IMR-90 (cell line): ENCODE results near the gene NLRC5. TPM values are rescaled to one million over a fixed set of nuclear protein-coding genes. Genes with fewer than 3 reads are reported as not detected.

Experiments used
- ATAC-seq: fragments of 200-7000 bp; cut with Tn5 transposase; 2 replicates; pipeline ENCODE4 v1.9.1; 2020; ENCODE audit warnings: low read depth, mild to moderate bottlenecking, moderate library complexity
- BruUV-seq: library from RNA; stranded (reverse); fragments of 400-500 nt; replicated peaks from 2 replicates; lab custom pipeline; 2021; lab: Mats Ljungman, UMichigan
- CTCF ChIA-PET: fragments of 300-600 bp; formaldehyde crosslinking; extraction: SDS; loops from one replicate; lab custom pipeline; 2021; ENCODE audit warnings: antibody characterized with exemption; lab: Yijun Ruan, JAX
- POLR2A ChIA-PET: fragments of 300-600 bp; sonication (Branson Sonifier 250); formaldehyde crosslinking; loops from one replicate; lab custom pipeline; 2022; ENCODE audit warnings: antibody characterized with exemption; ENCODE audit not compliant: unreplicated experiment; lab: Charles Lee
- DNase-seq: peaks from one replicate; pipeline ENCODE4 v3.0.0; 2013
- H2AFZ ChIP-seq: replicated peaks from 2 replicates; pipeline ENCODE3; 2013; ENCODE audit warnings: low read length, mild to moderate bottlenecking; ENCODE audit not compliant: poor library complexity
- H2AK5ac ChIP-seq: 2 replicates; pipeline ENCODE4 v1.6.1; 2013; ENCODE audit warnings: low read depth, low read length, inconsistent platforms
- H2AK9ac ChIP-seq: replicated peaks from 2 replicates; pipeline ENCODE3; 2013; ENCODE audit warnings: mild to moderate bottlenecking, low read depth, low read length, moderate library complexity; ENCODE audit not compliant: poor library complexity
- H2BK120ac ChIP-seq: 2 replicates; pipeline ENCODE4 v1.6.1; 2013; ENCODE audit warnings: low read depth, low read length, inconsistent platforms
- H2BK15ac ChIP-seq: 3 replicates; pipeline ENCODE4 v1.6.1; 2013; ENCODE audit warnings: low read depth, low read length, inconsistent platforms
- H2BK20ac ChIP-seq: 2 replicates; pipeline ENCODE4 v1.6.1; 2013; ENCODE audit warnings: low read depth, mild to moderate bottlenecking, inconsistent platforms, low read length, moderate library complexity
- H2BK5ac ChIP-seq: 2 replicates; pipeline ENCODE4 v1.6.1; 2013; ENCODE audit warnings: mild to moderate bottlenecking, low read depth, low read length, inconsistent platforms; ENCODE audit not compliant: poor library complexity, severe bottlenecking
- H3K14ac ChIP-seq: replicated peaks from 2 replicates; pipeline ENCODE4 v1.6.1; 2013; ENCODE audit warnings: low read depth, low read length, inconsistent platforms
- H3K18ac ChIP-seq: 2 replicates; pipeline ENCODE4 v1.6.1; 2013; ENCODE audit warnings: low read depth, low read length, control low read depth
- H3K23ac ChIP-seq: 2 replicates; pipeline ENCODE4 v1.6.1; 2013; ENCODE audit warnings: low read depth, low read length, inconsistent platforms
- H3K27ac ChIP-seq: 2 replicates; pipeline ENCODE4 v1.5.1; 2013; ENCODE audit warnings: mild to moderate bottlenecking, control low read depth, low read length; ENCODE audit not compliant: insufficient read depth
- H3K27me3 ChIP-seq: 2 replicates; pipeline ENCODE4 v1.6.1; 2013; ENCODE audit warnings: low read length; ENCODE audit not compliant: control insufficient read depth, insufficient read depth
- H3K36me3 ChIP-seq: 2 replicates; pipeline ENCODE4 v1.6.1; 2013; ENCODE audit warnings: low read length, mixed read lengths; ENCODE audit not compliant: control insufficient read depth, insufficient read depth
- H3K4ac ChIP-seq: 2 replicates; pipeline ENCODE4 v1.6.1; 2013; ENCODE audit warnings: low read depth, low read length, inconsistent platforms
- H3K4me1 ChIP-seq: 2 replicates; pipeline ENCODE4 v1.6.1; 2013; ENCODE audit warnings: low read length, mixed read lengths; ENCODE audit not compliant: control insufficient read depth, insufficient read depth
- H3K4me2 ChIP-seq: 2 replicates; pipeline ENCODE4 v1.6.1; 2013; ENCODE audit warnings: low read depth, mild to moderate bottlenecking, control low read depth, low read length, moderate library complexity
- H3K4me3 ChIP-seq: 2 replicates; pipeline ENCODE4 v1.5.1; 2013; ENCODE audit warnings: low read depth, mild to moderate bottlenecking, control low read depth, low read length, moderate library complexity; ENCODE audit not compliant: insufficient read depth
- H3K56ac ChIP-seq: 2 replicates; pipeline ENCODE4 v1.6.1; 2013; ENCODE audit warnings: low read length, inconsistent platforms; ENCODE audit not compliant: insufficient read depth; ENCODE audit errors: extremely low read depth
- H3K79me1 ChIP-seq, 2 experiments: 2 replicates each; pipeline ENCODE4 v1.6.1; 2013; ENCODE audit warnings: low read length in 2 of 2, inconsistent platforms in 1 of 2, low read depth in 1 of 2
- H3K9ac ChIP-seq: 2 replicates; pipeline ENCODE4 v1.6.1; 2013; ENCODE audit warnings: low read depth, low read length, control low read depth
- H3K9me1 ChIP-seq: 2 replicates; pipeline ENCODE4 v1.6.1; 2013; ENCODE audit warnings: low read length, inconsistent platforms; ENCODE audit not compliant: insufficient read depth
- H3K9me3 ChIP-seq: 2 replicates; pipeline ENCODE4 v1.6.1; 2013; ENCODE audit warnings: low read length; ENCODE audit not compliant: control insufficient read depth, insufficient read depth
- H4K20me1 ChIP-seq: 2 replicates; pipeline ENCODE4 v1.6.1; 2013; ENCODE audit warnings: low read length, inconsistent platforms; ENCODE audit not compliant: insufficient read depth
- H4K5ac ChIP-seq: 2 replicates; pipeline ENCODE4 v1.6.1; 2013; ENCODE audit warnings: mild to moderate bottlenecking, low read depth, low read length, control low read depth
- H4K8ac ChIP-seq, 2 experiments: 2 replicates each; pipeline ENCODE4 v1.6.1; 2013; ENCODE audit warnings: low read depth in 2 of 2, low read length in 2 of 2, control low read depth in 1 of 2, inconsistent platforms in 1 of 2
- H4K91ac ChIP-seq: 2 replicates; pipeline ENCODE4 v1.6.1; 2013; ENCODE audit warnings: low read depth, low read length, inconsistent platforms; ENCODE audit not compliant: insufficient read depth
- BHLHE40 ChIP-seq: fragments of 150-350 bp; IDR thresholded peaks from 2 replicates; pipeline ENCODE4 v1.6.1; 2016; ENCODE audit warnings: mild to moderate bottlenecking, low read depth, low read length
- CEBPB ChIP-seq: IDR thresholded peaks from 2 replicates; pipeline ENCODE4 v1.6.1; 2012; ENCODE audit warnings: low read depth, low read length, improper control_type of control experiment
- CHD1 ChIP-seq: IDR thresholded peaks from 2 replicates; pipeline ENCODE4 v1.6.1; 2012; ENCODE audit warnings: low read depth, low read length, improper control_type of control experiment
- FOS ChIP-seq: fragments of 150-350 bp; IDR thresholded peaks from 2 replicates; pipeline ENCODE4 v1.6.1; 2016; ENCODE audit warnings: low read depth, low read length
- MAFK ChIP-seq: IDR thresholded peaks from 2 replicates; pipeline ENCODE4 v1.6.1; 2012; ENCODE audit warnings: low read depth, low read length, improper control_type of control experiment
- MAZ ChIP-seq: IDR thresholded peaks from 2 replicates; pipeline ENCODE4 v1.6.1; 2012; ENCODE audit warnings: low read depth, mild to moderate bottlenecking, low read length, improper control_type of control experiment, moderate library complexity, borderline replicate concordance
- MXI1 ChIP-seq: IDR thresholded peaks from 2 replicates; pipeline ENCODE4 v1.6.1; 2012; ENCODE audit warnings: low read depth, mild to moderate bottlenecking, low read length, moderate library complexity, borderline replicate concordance
- NFE2L2 ChIP-seq: fragments of 150-350 bp; IDR thresholded peaks from 2 replicates; pipeline ENCODE4 v1.6.1; 2016; ENCODE audit warnings: low read depth, mild to moderate bottlenecking, low read length
- POLR2A ChIP-seq: IDR thresholded peaks from 2 replicates; pipeline ENCODE4 v1.6.1; 2012; ENCODE audit warnings: mild to moderate bottlenecking, low read depth, low read length
- RAD21 ChIP-seq: IDR thresholded peaks from 2 replicates; pipeline ENCODE4 v1.6.1; 2012; ENCODE audit warnings: low read length, improper control_type of control experiment
- RCOR1 ChIP-seq: IDR thresholded peaks from 2 replicates; pipeline ENCODE4 v1.6.1; 2012; ENCODE audit warnings: mild to moderate bottlenecking, low read length, improper control_type of control experiment; ENCODE audit not compliant: insufficient replicate concordance
- RFX5 ChIP-seq: IDR thresholded peaks from 2 replicates; pipeline ENCODE4 v1.8.0; 2012; ENCODE audit warnings: low read depth, mild to moderate bottlenecking, low read length, moderate library complexity
- SMC3 ChIP-seq: fragments of 150-350 bp; IDR thresholded peaks from 2 replicates; pipeline ENCODE4 v1.6.1; 2016; ENCODE audit warnings: low read depth, mild to moderate bottlenecking, antibody characterized with exemption, low read length, moderate library complexity
- WGBS, 2 experiments: methylation state at CpG; one replicate each; pipeline versions ENCODE4 v1.1.5 to v1.1.7; 2013; ENCODE audit warnings: missing lambda C conversion rate in 2 of 2; ENCODE audit not compliant: insufficient read length in 1 of 2; ENCODE audit errors: extremely low coverage in 2 of 2; 5-methylcytosine and 5-hydroxymethylcytosine counted together
- dilution Hi-C: fragments of 300-500 bp; cut with HindIII; formaldehyde crosslinking; loops from one replicate; pipeline ENCODE4 v1.14.3; 2018; ENCODE audit warnings: low sequenced_read_pairs; ENCODE audit not compliant: unreplicated experiment
- in situ Hi-C: fragments of 300-500 bp; cut with MboI; formaldehyde crosslinking; loops from 3 replicates; pipeline ENCODE4 v1.14.3; 2019; ENCODE audit warnings: low sequenced_read_pairs, inconsistent platforms, mixed read lengths
- intact Hi-C: fragments of 100-400 bp; cut with micrococcal nuclease; formaldehyde crosslinking; loops from 2 replicates; pipeline ENCODE4 v1.10.0; 2022
- polyA plus RNA-seq, 3 experiments: library from polyadenylated mRNA; depleted of rRNA; stranded (reverse); fragments of >200 nt; gene quantifications; 2 replicates each; pipeline ENCODE4 v1.2.3, GENCODE V29; 2012; ENCODE audit warnings: low replicate concordance in 1 of 3
- total RNA-seq: library from RNA; depleted of rRNA; stranded (reverse); fragments of >200 nt; gene quantifications from 2 replicates; pipeline ENCODE4 v1.2.3, GENCODE V29; 2012
- TF ChIP-seq, protein P1 (sequence below): fragments of 150-350 bp; IDR thresholded peaks from 2 replicates; pipeline ENCODE4 v1.6.1; 2016; ENCODE audit warnings: low read depth, mild to moderate bottlenecking, low read length, moderate library complexity, borderline replicate concordance
- TF ChIP-seq, protein P2 (sequence below): fragments of 150-350 bp; IDR thresholded peaks from 2 replicates; pipeline ENCODE4 v1.6.1; 2017; ENCODE audit warnings: mild to moderate bottlenecking, antibody characterized with exemption, low read length, low read depth
- TF ChIP-seq, protein P3 (sequence below): conservative IDR thresholded peaks from 2 replicates; pipeline ENCODE4 v1.5.1; 2012; ENCODE audit warnings: mild to moderate bottlenecking, low read depth, low read length, improper control_type of control experiment

The NLRC5 gene
- total and polyA plus RNA-seq, 2 of the 4 experiments (the other 2 are of a cell fraction), result 9.1 to 14.9 TPM

DNA sequence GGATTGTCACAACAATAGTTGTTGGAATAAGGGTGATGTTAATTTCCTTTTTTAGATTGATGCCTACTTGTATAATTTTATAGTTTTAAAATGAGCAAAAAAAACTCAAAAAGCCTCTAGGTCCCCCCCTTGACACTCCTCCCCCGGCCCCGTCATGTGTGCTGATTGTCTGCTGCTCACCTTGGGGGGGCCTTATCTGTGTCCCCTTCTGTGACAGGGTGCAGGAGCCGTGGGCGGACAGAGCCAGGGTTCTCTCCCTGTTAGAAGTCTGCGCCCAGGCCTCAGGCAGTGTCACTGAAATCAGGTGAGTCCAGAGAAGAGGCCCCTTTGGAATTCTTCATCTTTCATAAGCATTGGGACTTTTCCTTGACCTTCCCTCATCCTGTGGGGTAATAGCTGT, 75.6 kb downstream of the NLRC5 start:
- Histone ChIP-seq H2AK9ac (no peak overlapping the region), H4K5ac (no peak overlapping the region), H4K20me1 (no peaks in the 10 kb centered on the region; the same call in 1 of the 2 replicates), H3K27me3 (no peaks in the 10 kb centered on the region), H2BK120ac (no peak overlapping the region), H2AK5ac (no peak overlapping the region), H3K9me3 (no peaks in the 10 kb centered on the region), H2BK5ac (no peak overlapping the region), H3K36me3 (peaks cover 3% of the 10 kb centered on the region; the same call in 1 of the 2 replicates), H4K8ac (no peak overlapping the region), H4K91ac (no peak overlapping the region), H3K23ac (no peak overlapping the region), H3K4ac (no peak overlapping the region), H3K79me1 (no peaks in the 10 kb centered on the region), H3K4me1 (peaks cover 3% of the 10 kb centered on the region), H3K56ac (no peak overlapping the region), H3K14ac (no peak overlapping the region), H3K27ac (no peak overlapping the region), H3K18ac (no peak overlapping the region), H2AFZ (no peak overlapping the region), H3K9ac (no peak overlapping the region), H2BK15ac (no peak overlapping the region), H3K9me1 (peaks cover 9% of the 10 kb centered on the region; the same call in 1 of the 2 replicates), H3K4me3 (no peak overlapping the region), H2BK20ac (no peak overlapping the region), H3K4me2 (no peak overlapping the region)
- dilution Hi-C loops (no loop called here), intact Hi-C loops (no loop called here), in situ Hi-C loops (no loop called here)
- TF ChIP-seq, protein P1, sequence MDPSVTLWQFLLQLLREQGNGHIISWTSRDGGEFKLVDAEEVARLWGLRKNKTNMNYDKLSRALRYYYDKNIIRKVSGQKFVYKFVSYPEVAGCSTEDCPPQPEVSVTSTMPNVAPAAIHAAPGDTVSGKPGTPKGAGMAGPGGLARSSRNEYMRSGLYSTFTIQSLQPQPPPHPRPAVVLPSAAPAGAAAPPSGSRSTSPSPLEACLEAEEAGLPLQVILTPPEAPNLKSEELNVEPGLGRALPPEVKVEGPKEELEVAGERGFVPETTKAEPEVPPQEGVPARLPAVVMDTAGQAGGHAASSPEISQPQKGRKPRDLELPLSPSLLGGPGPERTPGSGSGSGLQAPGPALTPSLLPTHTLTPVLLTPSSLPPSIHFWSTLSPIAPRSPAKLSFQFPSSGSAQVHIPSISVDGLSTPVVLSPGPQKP, result no peak
- TF ChIP-seq MAFK (no peak), CHD1 (no peak), FOS (no peak), RAD21 (no peak), POLR2A (no peak), CEBPB (no peak), MAZ (no peak), MXI1 (no peak), NFE2L2 (no peak), BHLHE40 (no peak), RCOR1 (no peak), SMC3 (no peak), RFX5 (no peak)
- TF ChIP-seq, protein P2, sequence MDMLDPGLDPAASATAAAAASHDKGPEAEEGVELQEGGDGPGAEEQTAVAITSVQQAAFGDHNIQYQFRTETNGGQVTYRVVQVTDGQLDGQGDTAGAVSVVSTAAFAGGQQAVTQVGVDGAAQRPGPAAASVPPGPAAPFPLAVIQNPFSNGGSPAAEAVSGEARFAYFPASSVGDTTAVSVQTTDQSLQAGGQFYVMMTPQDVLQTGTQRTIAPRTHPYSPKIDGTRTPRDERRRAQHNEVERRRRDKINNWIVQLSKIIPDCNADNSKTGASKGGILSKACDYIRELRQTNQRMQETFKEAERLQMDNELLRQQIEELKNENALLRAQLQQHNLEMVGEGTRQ, result no peak
- TF ChIP-seq, protein P3, sequence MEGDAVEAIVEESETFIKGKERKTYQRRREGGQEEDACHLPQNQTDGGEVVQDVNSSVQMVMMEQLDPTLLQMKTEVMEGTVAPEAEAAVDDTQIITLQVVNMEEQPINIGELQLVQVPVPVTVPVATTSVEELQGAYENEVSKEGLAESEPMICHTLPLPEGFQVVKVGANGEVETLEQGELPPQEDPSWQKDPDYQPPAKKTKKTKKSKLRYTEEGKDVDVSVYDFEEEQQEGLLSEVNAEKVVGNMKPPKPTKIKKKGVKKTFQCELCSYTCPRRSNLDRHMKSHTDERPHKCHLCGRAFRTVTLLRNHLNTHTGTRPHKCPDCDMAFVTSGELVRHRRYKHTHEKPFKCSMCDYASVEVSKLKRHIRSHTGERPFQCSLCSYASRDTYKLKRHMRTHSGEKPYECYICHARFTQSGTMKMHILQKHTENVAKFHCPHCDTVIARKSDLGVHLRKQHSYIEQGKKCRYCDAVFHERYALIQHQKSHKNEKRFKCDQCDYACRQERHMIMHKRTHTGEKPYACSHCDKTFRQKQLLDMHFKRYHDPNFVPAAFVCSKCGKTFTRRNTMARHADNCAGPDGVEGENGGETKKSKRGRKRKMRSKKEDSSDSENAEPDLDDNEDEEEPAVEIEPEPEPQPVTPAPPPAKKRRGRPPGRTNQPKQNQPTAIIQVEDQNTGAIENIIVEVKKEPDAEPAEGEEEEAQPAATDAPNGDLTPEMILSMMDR, result no peak
- DNase-seq (no peak), ATAC-seq (no peak)
- BruUV-seq, result no TSS peak
- ChIA-PET CTCF (no interaction called here), POLR2A (no interaction called here)
- no CpG with 5 or more reads among the region's 5 CpGs for WGBS, 2 experiments
